Measurements from ENCODE around the gene IL7R. TPM values are rescaled to one million over a fixed set of nuclear protein-coding genes. Genes with fewer than 3 reads are reported as not detected.
"Not testable (repeated sequence)": the region's sequence is repeated elsewhere in the genome, so short reads cannot be mapped to it uniquely, and the experiment has no call there.

Gene IL7R
- total RNA-seq, 2 experiments from 2014 or later, result 163 to 169 TPM

DNA sequence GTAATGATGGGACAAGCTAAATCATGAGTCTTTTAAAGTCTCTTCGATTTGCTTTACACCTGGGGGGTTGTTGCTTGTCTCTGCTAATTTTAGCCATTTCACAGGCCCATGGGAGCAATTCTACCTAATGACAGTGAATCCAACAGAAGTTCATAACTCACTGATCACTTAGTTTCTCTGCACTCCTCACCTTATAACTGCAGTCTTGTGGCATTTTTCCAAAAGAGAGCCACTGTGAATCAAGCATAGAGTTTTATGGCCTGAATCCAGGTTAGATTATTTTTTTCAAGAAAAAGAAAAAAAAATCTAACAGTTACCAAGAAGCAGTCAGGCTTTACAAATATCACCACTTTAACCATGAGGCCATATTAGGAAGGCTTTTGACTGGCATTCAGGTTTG, 1.5 kb upstream of the IL7R start:
- Mint-ChIP-seq H3K9me3 (no peaks in the 10 kb centered on the region), H3K4me3 (peak overlapping the region; percentile 93), H3K4me1 (ENCODE audit: low read depth) (peaks cover 75% of the 10 kb centered on the region), H3K27ac (peak overlapping the region; percentile 100), H3K36me3 (peaks cover 68% of the 10 kb centered on the region), H3K27me3 (no peaks in the 10 kb centered on the region)
- intact Hi-C loops (cut with micrococcal nuclease), result loop anchor here (2.0 to 10.0 kb wide), 3 partner anchors 204 to 930 kb away; partner anchors contain the start of genes DNAJC21, LMBRD2 and SKP2
- DNase-seq, result no peak
- ChIA-PET POLR2A (interaction anchor here (1.5 to 13.7 kb wide), 12 partner anchors 8 to 74 kb away, joined by 4 to 160 read pairs (median 11); no protein-coding TSS in a partner anchor), CTCF (interaction anchor here (1.2 to 5.4 kb wide), 3 partner anchors 69 to 77 kb away, joined by 5 to 42 read pairs (median 23); no protein-coding TSS in a partner anchor)

- H3K27me3 Mint-ChIP-seq, H3K9me3 Mint-ChIP-seq: not testable (repeated sequence)
- intact Hi-C loops (cut with micrococcal nuclease), result loop anchor here (1.0 to 10.0 kb wide), 5 partner anchors 62 to 931 kb away; partner anchors contain the start of genes DNAJC21, LMBRD2 and SKP2
- ChIA-PET CTCF (interaction anchor here (0.6 to 5.1 kb wide), 9 partner anchors 18 to 148 kb away, joined by 3 to 26 read pairs (median 5); no protein-coding TSS in a partner anchor), POLR2A (interaction anchor here (0.6 to 13.7 kb wide), 17 partner anchors 14 to 385 kb away, joined by 3 to 160 read pairs (median 7); partner anchors contain the start of gene NADK2)
- peak overlapping the region; percentile 93 for H3K4me3 Mint-ChIP-seq
- peak overlapping the region; percentile 100 for H3K27ac Mint-ChIP-seq
- DNase-seq, result peak; percentile 48
- H3K4me1 Mint-ChIP-seq (ENCODE audit: low read depth), result peaks cover 75% of the 10 kb centered on the region
- peaks cover 79% of the 10 kb centered on the region for H3K36me3 Mint-ChIP-seq
Measured at GRCh38 chr5:35856186-35856764, 416 bp upstream of the IL7R start.

DNA sequence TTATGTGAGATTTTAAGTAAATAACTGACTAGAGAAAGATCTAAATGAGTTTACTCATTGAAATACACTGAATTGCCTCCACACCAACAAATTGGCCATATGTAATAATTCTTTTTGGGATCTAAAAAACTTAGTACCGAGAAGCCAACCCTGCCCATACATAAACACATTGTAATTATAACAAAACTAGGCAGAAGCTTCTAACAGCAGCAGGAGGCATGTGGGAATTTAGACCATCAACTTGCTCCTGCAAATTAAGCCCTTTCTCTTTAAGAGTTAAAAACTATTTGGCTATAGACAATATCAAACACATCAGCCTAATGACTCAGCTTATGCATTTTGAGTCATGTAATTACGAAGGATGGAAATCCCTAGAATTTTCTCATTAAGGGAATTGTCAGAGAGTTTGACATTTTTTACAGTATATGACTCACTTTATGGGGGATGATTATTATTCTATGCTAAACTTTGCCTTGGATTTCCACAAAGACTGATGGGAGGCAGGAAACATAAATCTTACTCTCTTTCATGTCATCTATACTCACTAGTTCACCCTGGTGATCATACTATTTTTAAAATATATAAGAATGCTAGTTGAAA, 1.0 kb downstream of the IL7R start:
- no peaks in the 10 kb centered on the region for H3K27me3 Mint-ChIP-seq
- POLR2A ChIA-PET, result interaction anchor here (0.5 to 13.7 kb wide), 16 partner anchors 12 to 207 kb away, joined by 3 to 160 read pairs (median 7); no protein-coding TSS in a partner anchor
- no peaks in the 10 kb centered on the region for H3K9me3 Mint-ChIP-seq
- DNase-seq, result no peak
- peak overlapping the region; percentile 93 for H3K4me3 Mint-ChIP-seq
- intact Hi-C loops (cut with micrococcal nuclease), result loop anchor here (1.0 to 10.0 kb wide), 13 partner anchors 20 to 933 kb away; partner anchors contain the start of genes DNAJC21, LMBRD2 and SKP2
- peaks cover 76% of the 10 kb centered on the region for H3K4me1 Mint-ChIP-seq (ENCODE audit: low read depth)
- H3K36me3 Mint-ChIP-seq, result peaks cover 92% of the 10 kb centered on the region
- peak overlapping the region; percentile 100 for H3K27ac Mint-ChIP-seq
- CTCF ChIA-PET, result interaction anchor here (0.6 to 5.1 kb wide), 9 partner anchors 29 to 206 kb away, joined by 3 to 26 read pairs (median 12); no protein-coding TSS in a partner anchor

- Mint-ChIP-seq H3K27me3 (no peaks in the 10 kb centered on the region), H3K4me3 (peak overlapping the region; percentile 78), H3K9me3 (no peaks in the 10 kb centered on the region), H3K36me3 (peaks cover 91% of the 10 kb centered on the region), H3K27ac (peak overlapping the region; percentile 95), H3K4me1 (ENCODE audit: low read depth) (peaks cover 81% of the 10 kb centered on the region)
- ChIA-PET POLR2A (interaction anchor here (0.6 to 13.7 kb wide), 15 partner anchors 21 to 242 kb away, joined by 3 to 160 read pairs (median 6); partner anchors contain the start of gene SPEF2), CTCF (interaction anchor here (0.6 to 5.1 kb wide), 16 partner anchors 7 to 240 kb away, joined by 3 to 26 read pairs (median 4); no protein-coding TSS in a partner anchor)
- intact Hi-C loops (cut with micrococcal nuclease), result loop anchor here (10.0 kb wide), 2 partner anchors 296 to 934 kb away; partner anchors contain the start of genes DNAJC21, LMBRD2 and SKP2
- peak; percentile 43 for DNase-seq
Measured at GRCh38 chr5:35859101-35859661, 2.5 kb downstream of the IL7R start.

GRCh38 chr5:35860686-35861085, 4.0 kb downstream of the IL7R start:
- H3K9me3 Mint-ChIP-seq, result peaks cover 3% of the 10 kb centered on the region
- H3K27me3 Mint-ChIP-seq, result no peaks in the 10 kb centered on the region
- H3K4me1 Mint-ChIP-seq (ENCODE audit: low read depth), result peaks cover 79% of the 10 kb centered on the region
- peak overlapping the region; percentile 95 for H3K27ac Mint-ChIP-seq
- intact Hi-C loops (cut with micrococcal nuclease), result no loop called here
- CTCF ChIA-PET, result interaction anchor here (1.0 to 5.1 kb wide), 6 partner anchors 12 to 242 kb away, joined by 3 to 26 read pairs (median 6); no protein-coding TSS in a partner anchor
- H3K36me3 Mint-ChIP-seq, result peaks cover 89% of the 10 kb centered on the region
- POLR2A ChIA-PET, result interaction anchor here (1.0 to 13.7 kb wide), 6 partner anchors 8 to 66 kb away, joined by 4 to 160 read pairs (median 18); no protein-coding TSS in a partner anchor
- peak overlapping the region; percentile 78 for H3K4me3 Mint-ChIP-seq
- no peak for DNase-seq

GRCh38 chr5:35861718-35862117, 5.0 kb downstream of the IL7R start:
- H3K4me1 Mint-ChIP-seq (ENCODE audit: low read depth), result peaks cover 78% of the 10 kb centered on the region
- intact Hi-C loops (cut with micrococcal nuclease), result loop anchor here (2.0 kb wide), 1 partner anchor 15 kb away; no protein-coding TSS in a partner anchor
- H3K27me3 Mint-ChIP-seq, result no peaks in the 10 kb centered on the region
- H3K36me3 Mint-ChIP-seq, result peaks cover 86% of the 10 kb centered on the region
- peak overlapping the region; percentile 95 for H3K27ac Mint-ChIP-seq
- POLR2A ChIA-PET, result interaction anchor here (0.8 to 13.7 kb wide), 5 partner anchors 9 to 40 kb away, joined by 3 to 160 read pairs (median 5); no protein-coding TSS in a partner anchor
- H3K4me3 Mint-ChIP-seq, result peak overlapping the region; percentile 78
- no peak for DNase-seq
- CTCF ChIA-PET, result interaction anchor here (1.1 to 3.8 kb wide), 6 partner anchors 11 to 244 kb away, joined by 3 to 37 read pairs (median 9); partner anchors contain the start of gene SPEF2
- H3K9me3 Mint-ChIP-seq, result peaks cover 3% of the 10 kb centered on the region

DNA sequence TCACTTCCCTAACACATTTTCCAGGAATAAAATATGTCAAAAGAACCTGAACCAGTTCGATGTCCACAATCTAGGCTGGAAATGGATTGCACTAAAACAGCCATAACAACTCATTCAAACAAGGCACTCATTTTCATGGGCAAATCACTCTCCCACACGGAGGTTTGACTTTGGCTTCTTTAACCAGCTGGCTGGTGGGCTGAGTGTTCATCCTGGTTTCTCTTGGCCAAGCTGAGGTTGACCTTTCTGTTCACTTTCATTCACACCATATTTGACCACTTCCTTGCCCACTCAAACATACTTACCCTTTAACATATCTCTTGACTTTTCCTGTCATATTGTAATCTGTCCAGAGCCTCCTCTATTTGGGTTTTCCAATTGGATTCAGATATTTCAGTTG, 5.4 kb downstream of the IL7R start:
- POLR2A ChIA-PET, result interaction anchor here (0.8 to 13.7 kb wide), 6 partner anchors 10 to 62 kb away, joined by 3 to 160 read pairs (median 5); no protein-coding TSS in a partner anchor
- Mint-ChIP-seq H3K4me1 (ENCODE audit: low read depth) (peaks cover 77% of the 10 kb centered on the region), H3K27ac (peak overlapping the region; percentile 95), H3K9me3 (peaks cover 3% of the 10 kb centered on the region), H3K4me3 (peak overlapping the region; percentile 78), H3K27me3 (no peaks in the 10 kb centered on the region), H3K36me3 (peaks cover 85% of the 10 kb centered on the region)
- CTCF ChIA-PET, result interaction anchor here (1.1 to 3.8 kb wide), 6 partner anchors 11 to 244 kb away, joined by 3 to 37 read pairs (median 9); partner anchors contain the start of gene SPEF2
- DNase-seq, result no peak
- intact Hi-C loops (cut with micrococcal nuclease), result loop anchor here (2.0 kb wide), 1 partner anchor 15 kb away; no protein-coding TSS in a partner anchor

DNA sequence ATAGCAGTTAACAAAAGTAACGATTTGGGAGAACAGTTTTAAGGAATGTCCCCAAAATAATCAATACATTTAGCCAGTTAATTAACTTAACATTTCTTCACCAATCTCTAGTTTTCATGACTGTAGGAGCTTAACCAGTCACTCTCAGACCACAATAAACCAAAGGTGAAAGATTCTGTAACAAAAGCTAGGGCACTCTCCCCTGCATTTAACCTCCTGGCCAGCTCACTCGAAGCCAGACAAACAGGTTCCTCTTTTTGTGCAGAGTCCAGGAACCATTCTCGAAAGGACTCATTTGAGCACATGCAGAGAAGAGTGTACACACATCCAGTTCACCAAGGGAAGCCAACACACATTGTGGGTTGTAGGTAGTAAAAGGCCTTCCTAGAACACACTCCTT, 6.5 kb downstream of the IL7R start:
- peaks cover 86% of the 10 kb centered on the region for H3K36me3 Mint-ChIP-seq
- peaks cover 78% of the 10 kb centered on the region for H3K4me1 Mint-ChIP-seq (ENCODE audit: low read depth)
- ChIA-PET POLR2A (interaction anchor here (0.6 to 13.7 kb wide), 7 partner anchors 9 to 69 kb away, joined by 3 to 160 read pairs (median 5); no protein-coding TSS in a partner anchor), CTCF (interaction anchor here (1.1 to 3.8 kb wide), 6 partner anchors 10 to 212 kb away, joined by 3 to 37 read pairs (median 9); no protein-coding TSS in a partner anchor)
- peaks cover 3% of the 10 kb centered on the region for H3K9me3 Mint-ChIP-seq
- peak; percentile 59 for DNase-seq
- H3K27me3 Mint-ChIP-seq, result no peaks in the 10 kb centered on the region
- H3K27ac Mint-ChIP-seq, result peak overlapping the region; percentile 95
- H3K4me3 Mint-ChIP-seq, result peak overlapping the region; percentile 78
- intact Hi-C loops (cut with micrococcal nuclease), result loop anchor here (2.0 kb wide), 1 partner anchor 14 kb away; no protein-coding TSS in a partner anchor

DNA sequence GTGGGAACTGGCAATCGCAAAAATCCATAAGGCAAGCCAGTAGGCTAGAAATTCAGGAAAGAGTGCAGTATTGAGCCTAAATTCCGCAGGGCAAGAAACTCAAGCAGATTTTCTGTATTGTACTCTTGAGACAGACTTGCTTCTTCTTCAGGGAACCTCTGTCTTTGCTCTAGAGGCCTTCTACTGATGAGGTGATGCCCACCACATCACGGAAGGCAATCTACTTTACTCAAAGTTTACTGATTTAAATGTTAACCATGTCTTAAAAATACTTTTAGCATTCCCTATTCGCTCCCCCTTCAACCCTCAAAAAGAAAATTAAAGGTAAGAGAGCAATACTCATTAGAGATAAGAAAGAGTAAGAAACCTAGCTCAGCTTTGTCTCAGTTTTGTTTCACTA, 11.3 kb downstream of the IL7R start:
- H3K9me3 Mint-ChIP-seq, result peaks cover 7% of the 10 kb centered on the region
- DNase-seq, result no peak
- CTCF ChIA-PET, result interaction anchor here (1.0 kb wide), 1 partner anchor 58 kb away, joined by 4 read pairs; no protein-coding TSS in a partner anchor
- H3K4me3 Mint-ChIP-seq, result no peak overlapping the region
- peak overlapping the region; percentile 82 for H3K27ac Mint-ChIP-seq
- H3K27me3 Mint-ChIP-seq, result no peaks in the 10 kb centered on the region
- intact Hi-C loops (cut with micrococcal nuclease), result no loop called here
- POLR2A ChIA-PET, result interaction anchor here (1.0 kb wide), 1 partner anchor 16 kb away, joined by 3 read pairs; no protein-coding TSS in a partner anchor
- H3K36me3 Mint-ChIP-seq, result peaks cover 86% of the 10 kb centered on the region
- peaks cover 81% of the 10 kb centered on the region for H3K4me1 Mint-ChIP-seq (ENCODE audit: low read depth)

DNA sequence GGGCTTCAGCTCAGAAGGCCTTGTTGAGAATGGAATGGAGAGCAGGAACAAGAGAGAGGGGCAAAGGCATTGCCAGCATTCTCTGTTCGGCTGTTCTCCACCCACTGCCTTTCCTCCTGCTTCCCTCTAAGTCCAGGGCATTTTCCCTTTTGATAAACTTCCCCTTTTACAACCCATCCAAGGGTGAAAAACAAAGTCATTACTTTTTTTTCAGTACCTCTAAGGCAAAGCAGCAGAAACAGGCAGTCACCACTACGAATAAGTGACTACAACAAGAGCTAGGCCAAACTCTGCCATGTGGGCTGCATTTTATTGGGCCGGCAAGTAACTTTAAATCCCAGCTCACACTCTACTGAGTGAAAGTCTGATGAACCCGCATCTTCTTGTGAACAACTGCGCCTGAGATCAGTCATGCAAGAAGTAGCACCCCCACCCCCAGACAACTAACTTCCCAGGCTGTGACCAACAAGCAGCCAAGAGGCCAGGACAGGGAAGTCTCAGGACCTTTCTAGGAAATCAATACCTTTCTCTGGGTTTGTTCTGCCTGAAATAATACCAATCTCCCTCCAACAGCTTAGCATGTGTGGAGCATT, 13.1 kb downstream of the IL7R start:
- POLR2A ChIA-PET, result interaction anchor here (0.6 to 2.1 kb wide), 3 partner anchors 13 to 62 kb away, joined by 3 to 7 read pairs (median 4); partner anchors contain the start of gene IL7R
- H3K4me3 Mint-ChIP-seq, result no peak overlapping the region
- peaks cover 84% of the 10 kb centered on the region for H3K4me1 Mint-ChIP-seq (ENCODE audit: low read depth)
- CTCF ChIA-PET, result interaction anchor here (1.2 to 1.8 kb wide), 3 partner anchors 11 to 219 kb away, joined by 3 to 4 read pairs (median 3); no protein-coding TSS in a partner anchor
- DNase-seq, result peak; percentile 46
- H3K27me3 Mint-ChIP-seq, result no peaks in the 10 kb centered on the region
- peaks cover 88% of the 10 kb centered on the region for H3K36me3 Mint-ChIP-seq
- H3K27ac Mint-ChIP-seq, result peak overlapping the region; percentile 82
- intact Hi-C loops (cut with micrococcal nuclease), result no loop called here
- H3K9me3 Mint-ChIP-seq, result peaks cover 7% of the 10 kb centered on the region
